ENCODE results near the gene PEAK1. TPM values are rescaled to one million over a fixed set of nuclear protein-coding genes. Genes with fewer than 3 reads are reported as not detected.

Gene PEAK1
- polyA plus RNA-seq, 1 donor (not counting 4 experiments of a cell fraction or from before 2014, with no cell fraction given): 5.9 TPM

DNA sequence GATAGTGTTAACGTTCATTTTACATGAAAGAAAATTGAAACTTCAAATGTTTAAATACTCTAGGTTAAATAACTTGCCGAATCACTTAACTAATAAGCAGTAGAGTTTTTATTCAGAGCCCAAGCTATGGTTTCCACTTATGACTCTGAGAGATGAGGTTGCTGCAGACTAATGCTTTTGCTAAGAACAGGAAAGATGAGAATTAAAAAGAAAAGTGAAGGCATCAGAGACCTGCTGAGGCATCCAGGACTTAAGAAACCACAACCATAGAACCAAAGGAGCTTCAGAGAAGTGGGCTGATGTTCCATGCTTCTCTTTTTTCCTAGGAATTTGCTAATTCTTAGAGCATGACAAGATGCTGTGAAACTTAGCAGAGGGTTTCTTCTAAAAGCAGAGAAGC, 10.3 kb upstream of the PEAK1 start:
- peaks cover 35% of the 10 kb centered on the region for H3K79me2 ChIP-seq (ENCODE audit: control insufficient read depth, insufficient read depth, low read length)
- H3K4me3 ChIP-seq (ENCODE audit: control insufficient read depth in 2 of 3, extremely low read depth in 1 of 3, insufficient read depth in 2 of 3, low read depth in 1 of 3, low read length in 3 of 3): no peak overlapping the region
- no peaks in the 10 kb centered on the region for H3K9me3 ChIP-seq (ENCODE audit: control insufficient read depth, low read depth, low read length)
- H2AFZ ChIP-seq (ENCODE audit: control insufficient read depth, low read length): no peak overlapping the region
- no peak overlapping the region for H3K4me2 ChIP-seq (ENCODE audit: control insufficient read depth, extremely low read depth, insufficient read depth, low read depth, low read length)
- DNase-seq (ENCODE audit: low read depth, low spot score) (no peak), FAIRE-seq (no peak)
- H3K27ac ChIP-seq (ENCODE audit: control insufficient read depth, insufficient read depth, low read length): no peak overlapping the region
- no peaks in the 10 kb centered on the region for H3K4me1 ChIP-seq (ENCODE audit: control insufficient read depth, extremely low read depth, insufficient read depth, low read length)
- no peaks in the 10 kb centered on the region for H3K36me3 ChIP-seq (ENCODE audit: control insufficient read depth in 2 of 2, extremely low read depth in 1 of 2, insufficient read depth in 2 of 2, low read length in 2 of 2)
- dilution Hi-C loops (cut with MboI; ENCODE audit: extremely low pct_ligation_motif_present, low sequenced_read_pairs): no loop called here
- no peaks in the 10 kb centered on the region for H4K20me1 ChIP-seq (ENCODE audit: control insufficient read depth, extremely low read depth, insufficient read depth, low read length)
- no peak overlapping the region for H3K9ac ChIP-seq (ENCODE audit: control insufficient read depth, extremely low read depth, insufficient read depth, low read length)
- TF ChIP-seq, protein P1, sequence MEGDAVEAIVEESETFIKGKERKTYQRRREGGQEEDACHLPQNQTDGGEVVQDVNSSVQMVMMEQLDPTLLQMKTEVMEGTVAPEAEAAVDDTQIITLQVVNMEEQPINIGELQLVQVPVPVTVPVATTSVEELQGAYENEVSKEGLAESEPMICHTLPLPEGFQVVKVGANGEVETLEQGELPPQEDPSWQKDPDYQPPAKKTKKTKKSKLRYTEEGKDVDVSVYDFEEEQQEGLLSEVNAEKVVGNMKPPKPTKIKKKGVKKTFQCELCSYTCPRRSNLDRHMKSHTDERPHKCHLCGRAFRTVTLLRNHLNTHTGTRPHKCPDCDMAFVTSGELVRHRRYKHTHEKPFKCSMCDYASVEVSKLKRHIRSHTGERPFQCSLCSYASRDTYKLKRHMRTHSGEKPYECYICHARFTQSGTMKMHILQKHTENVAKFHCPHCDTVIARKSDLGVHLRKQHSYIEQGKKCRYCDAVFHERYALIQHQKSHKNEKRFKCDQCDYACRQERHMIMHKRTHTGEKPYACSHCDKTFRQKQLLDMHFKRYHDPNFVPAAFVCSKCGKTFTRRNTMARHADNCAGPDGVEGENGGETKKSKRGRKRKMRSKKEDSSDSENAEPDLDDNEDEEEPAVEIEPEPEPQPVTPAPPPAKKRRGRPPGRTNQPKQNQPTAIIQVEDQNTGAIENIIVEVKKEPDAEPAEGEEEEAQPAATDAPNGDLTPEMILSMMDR (optimal IDR thresholded peaks at IDR 0.05 in 1 of 3, IDR thresholded peaks at IDR 0.05 in 1 of 3, conservative IDR thresholded peaks at IDR 0.05 in 1 of 3; ENCODE audit: extremely low read depth in 1 of 3, insufficient read depth in 2 of 3, low read length in 3 of 3): no peak
- no peak for TF ChIP-seq EZH2 (IDR thresholded peaks at IDR 0.05; ENCODE audit: low read length)
- H3K27me3 ChIP-seq (ENCODE audit: control insufficient read depth, extremely low read depth, insufficient read depth, low read length): no peaks in the 10 kb centered on the region
- H3K9me1 ChIP-seq (ENCODE audit: control insufficient read depth, extremely low read depth, insufficient read depth, low read length): no peaks in the 10 kb centered on the region

DNA sequence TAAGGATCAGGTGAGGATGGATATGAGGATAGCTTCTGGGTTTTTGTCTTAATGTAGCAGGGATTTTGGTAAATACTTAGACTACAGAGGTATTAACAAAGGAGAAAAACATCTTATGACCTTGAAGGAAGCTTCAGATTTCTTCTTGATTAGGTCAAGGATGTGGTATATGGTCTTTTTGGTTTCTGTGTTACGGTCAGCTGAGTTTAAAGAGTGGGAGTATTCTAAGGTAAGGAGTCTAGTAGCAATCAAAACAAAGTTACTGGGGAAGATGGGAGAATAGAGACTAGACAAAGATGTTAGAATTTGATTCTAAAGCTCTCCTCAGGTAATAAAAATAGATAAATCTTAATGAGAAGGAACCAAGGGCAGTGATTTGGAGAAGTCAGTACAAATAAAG, 7.0 kb upstream of the PEAK1 start:
- H3K9me3 ChIP-seq (ENCODE audit: control insufficient read depth, low read depth, low read length): no peaks in the 10 kb centered on the region
- peaks cover 62% of the 10 kb centered on the region for H3K79me2 ChIP-seq (ENCODE audit: control insufficient read depth, insufficient read depth, low read length)
- H2AFZ ChIP-seq (ENCODE audit: control insufficient read depth, low read length): no peak overlapping the region
- no peak overlapping the region for H3K4me2 ChIP-seq (ENCODE audit: control insufficient read depth, extremely low read depth, insufficient read depth, low read depth, low read length)
- no peak overlapping the region for H3K9ac ChIP-seq (ENCODE audit: control insufficient read depth, extremely low read depth, insufficient read depth, low read length)
- no peak overlapping the region for H3K27ac ChIP-seq (ENCODE audit: control insufficient read depth, insufficient read depth, low read length)
- TF ChIP-seq, protein P1 (optimal IDR thresholded peaks at IDR 0.05 in 1 of 3, IDR thresholded peaks at IDR 0.05 in 1 of 3, conservative IDR thresholded peaks at IDR 0.05 in 1 of 3; ENCODE audit: extremely low read depth in 1 of 3, insufficient read depth in 2 of 3, low read length in 3 of 3): no peak
- no peak for TF ChIP-seq EZH2 (IDR thresholded peaks at IDR 0.05; ENCODE audit: low read length)
- H4K20me1 ChIP-seq (ENCODE audit: control insufficient read depth, extremely low read depth, insufficient read depth, low read length): no peaks in the 10 kb centered on the region
- H3K4me1 ChIP-seq (ENCODE audit: control insufficient read depth, extremely low read depth, insufficient read depth, low read length): peaks cover under 1% of the 10 kb centered on the region
- FAIRE-seq: no peak
- H3K9me1 ChIP-seq (ENCODE audit: control insufficient read depth, extremely low read depth, insufficient read depth, low read length): no peaks in the 10 kb centered on the region
- no peaks in the 10 kb centered on the region for H3K36me3 ChIP-seq (ENCODE audit: control insufficient read depth in 2 of 2, extremely low read depth in 1 of 2, insufficient read depth in 2 of 2, low read length in 2 of 2)
- no peak overlapping the region for H3K4me3 ChIP-seq (ENCODE audit: control insufficient read depth in 2 of 3, extremely low read depth in 1 of 3, insufficient read depth in 2 of 3, low read depth in 1 of 3, low read length in 3 of 3)
- dilution Hi-C loops (cut with MboI; ENCODE audit: extremely low pct_ligation_motif_present, low sequenced_read_pairs): no loop called here
- no peak for DNase-seq (ENCODE audit: low read depth, low spot score)
- no peaks in the 10 kb centered on the region for H3K27me3 ChIP-seq (ENCODE audit: control insufficient read depth, extremely low read depth, insufficient read depth, low read length)

All from keratinocyte (primary cell).